IMR-90 (cell line): ENCODE data around the gene SLC25A3. TPM values are rescaled to one million over a fixed set of nuclear protein-coding genes. Genes with fewer than 3 reads are reported as not detected.

Experiments
- ATAC-seq: fragments of 200-7000 bp; cut with Tn5 transposase; 2 replicates; pipeline ENCODE4 v1.9.1; 2020; ENCODE audit warnings: low read depth, mild to moderate bottlenecking, moderate library complexity
- BruUV-seq: library from RNA; stranded (reverse); fragments of 400-500 nt; replicated peaks from 2 replicates; lab custom pipeline; 2021; lab: Mats Ljungman, UMichigan
- CTCF ChIA-PET: fragments of 300-600 bp; formaldehyde crosslinking; extraction: SDS; loops from one replicate; lab custom pipeline; 2021; ENCODE audit warnings: antibody characterized with exemption; lab: Yijun Ruan, JAX
- POLR2A ChIA-PET: fragments of 300-600 bp; sonication (Branson Sonifier 250); formaldehyde crosslinking; loops from one replicate; lab custom pipeline; 2022; ENCODE audit warnings: antibody characterized with exemption; ENCODE audit not compliant: unreplicated experiment; lab: Charles Lee
- DNase-seq: peaks from one replicate; pipeline ENCODE4 v3.0.0; 2013
- H2AFZ ChIP-seq: replicated peaks from 2 replicates; pipeline ENCODE3; 2013; ENCODE audit warnings: low read length, mild to moderate bottlenecking; ENCODE audit not compliant: poor library complexity
- H2AK5ac ChIP-seq: 2 replicates; pipeline ENCODE4 v1.6.1; 2013; ENCODE audit warnings: low read depth, low read length, inconsistent platforms
- H2AK9ac ChIP-seq: replicated peaks from 2 replicates; pipeline ENCODE3; 2013; ENCODE audit warnings: mild to moderate bottlenecking, low read depth, low read length, moderate library complexity; ENCODE audit not compliant: poor library complexity
- H2BK120ac ChIP-seq: 2 replicates; pipeline ENCODE4 v1.6.1; 2013; ENCODE audit warnings: low read depth, low read length, inconsistent platforms
- H2BK15ac ChIP-seq: 3 replicates; pipeline ENCODE4 v1.6.1; 2013; ENCODE audit warnings: low read depth, low read length, inconsistent platforms
- H2BK20ac ChIP-seq: 2 replicates; pipeline ENCODE4 v1.6.1; 2013; ENCODE audit warnings: low read depth, mild to moderate bottlenecking, inconsistent platforms, low read length, moderate library complexity
- H2BK5ac ChIP-seq: 2 replicates; pipeline ENCODE4 v1.6.1; 2013; ENCODE audit warnings: mild to moderate bottlenecking, low read depth, low read length, inconsistent platforms; ENCODE audit not compliant: poor library complexity, severe bottlenecking
- H3K14ac ChIP-seq: replicated peaks from 2 replicates; pipeline ENCODE4 v1.6.1; 2013; ENCODE audit warnings: low read depth, low read length, inconsistent platforms
- H3K18ac ChIP-seq: 2 replicates; pipeline ENCODE4 v1.6.1; 2013; ENCODE audit warnings: low read depth, low read length, control low read depth
- H3K23ac ChIP-seq: 2 replicates; pipeline ENCODE4 v1.6.1; 2013; ENCODE audit warnings: low read depth, low read length, inconsistent platforms
- H3K27ac ChIP-seq: 2 replicates; pipeline ENCODE4 v1.5.1; 2013; ENCODE audit warnings: mild to moderate bottlenecking, control low read depth, low read length; ENCODE audit not compliant: insufficient read depth
- H3K27me3 ChIP-seq: 2 replicates; pipeline ENCODE4 v1.6.1; 2013; ENCODE audit warnings: low read length; ENCODE audit not compliant: control insufficient read depth, insufficient read depth
- H3K36me3 ChIP-seq: 2 replicates; pipeline ENCODE4 v1.6.1; 2013; ENCODE audit warnings: low read length, mixed read lengths; ENCODE audit not compliant: control insufficient read depth, insufficient read depth
- H3K4ac ChIP-seq: 2 replicates; pipeline ENCODE4 v1.6.1; 2013; ENCODE audit warnings: low read depth, low read length, inconsistent platforms
- H3K4me1 ChIP-seq: 2 replicates; pipeline ENCODE4 v1.6.1; 2013; ENCODE audit warnings: low read length, mixed read lengths; ENCODE audit not compliant: control insufficient read depth, insufficient read depth
- H3K4me2 ChIP-seq: 2 replicates; pipeline ENCODE4 v1.6.1; 2013; ENCODE audit warnings: low read depth, mild to moderate bottlenecking, control low read depth, low read length, moderate library complexity
- H3K4me3 ChIP-seq: 2 replicates; pipeline ENCODE4 v1.5.1; 2013; ENCODE audit warnings: low read depth, mild to moderate bottlenecking, control low read depth, low read length, moderate library complexity; ENCODE audit not compliant: insufficient read depth
- H3K56ac ChIP-seq: 2 replicates; pipeline ENCODE4 v1.6.1; 2013; ENCODE audit warnings: low read length, inconsistent platforms; ENCODE audit not compliant: insufficient read depth; ENCODE audit errors: extremely low read depth
- H3K79me1 ChIP-seq, 2 experiments: 2 replicates each; pipeline ENCODE4 v1.6.1; 2013; ENCODE audit warnings: low read length in 2 of 2, inconsistent platforms in 1 of 2, low read depth in 1 of 2
- H3K9ac ChIP-seq: 2 replicates; pipeline ENCODE4 v1.6.1; 2013; ENCODE audit warnings: low read depth, low read length, control low read depth
- H3K9me1 ChIP-seq: 2 replicates; pipeline ENCODE4 v1.6.1; 2013; ENCODE audit warnings: low read length, inconsistent platforms; ENCODE audit not compliant: insufficient read depth
- H3K9me3 ChIP-seq: 2 replicates; pipeline ENCODE4 v1.6.1; 2013; ENCODE audit warnings: low read length; ENCODE audit not compliant: control insufficient read depth, insufficient read depth
- H4K20me1 ChIP-seq: 2 replicates; pipeline ENCODE4 v1.6.1; 2013; ENCODE audit warnings: low read length, inconsistent platforms; ENCODE audit not compliant: insufficient read depth
- H4K5ac ChIP-seq: 2 replicates; pipeline ENCODE4 v1.6.1; 2013; ENCODE audit warnings: mild to moderate bottlenecking, low read depth, low read length, control low read depth
- H4K8ac ChIP-seq, 2 experiments: 2 replicates each; pipeline ENCODE4 v1.6.1; 2013; ENCODE audit warnings: low read depth in 2 of 2, low read length in 2 of 2, control low read depth in 1 of 2, inconsistent platforms in 1 of 2
- H4K91ac ChIP-seq: 2 replicates; pipeline ENCODE4 v1.6.1; 2013; ENCODE audit warnings: low read depth, low read length, inconsistent platforms; ENCODE audit not compliant: insufficient read depth
- CHD1 ChIP-seq: IDR thresholded peaks from 2 replicates; pipeline ENCODE4 v1.6.1; 2012; ENCODE audit warnings: low read depth, low read length, improper control_type of control experiment
- ELK1 ChIP-seq: fragments of 150-350 bp; IDR thresholded peaks from 2 replicates; pipeline ENCODE4 v1.6.1; 2016; ENCODE audit warnings: low read depth, mild to moderate bottlenecking, low read length, moderate library complexity, borderline replicate concordance
- FOS ChIP-seq: fragments of 150-350 bp; IDR thresholded peaks from 2 replicates; pipeline ENCODE4 v1.6.1; 2016; ENCODE audit warnings: low read depth, low read length
- MAZ ChIP-seq: IDR thresholded peaks from 2 replicates; pipeline ENCODE4 v1.6.1; 2012; ENCODE audit warnings: low read depth, mild to moderate bottlenecking, low read length, improper control_type of control experiment, moderate library complexity, borderline replicate concordance
- NFE2L2 ChIP-seq: fragments of 150-350 bp; IDR thresholded peaks from 2 replicates; pipeline ENCODE4 v1.6.1; 2016; ENCODE audit warnings: low read depth, mild to moderate bottlenecking, low read length
- WGBS, 2 experiments: methylation state at CpG; one replicate each; pipeline versions ENCODE4 v1.1.5 to v1.1.7; 2013; ENCODE audit warnings: missing lambda C conversion rate in 2 of 2; ENCODE audit not compliant: insufficient read length in 1 of 2; ENCODE audit errors: extremely low coverage in 2 of 2; 5-methylcytosine and 5-hydroxymethylcytosine counted together
- dilution Hi-C: fragments of 300-500 bp; cut with HindIII; formaldehyde crosslinking; loops from one replicate; pipeline ENCODE4 v1.14.3; 2018; ENCODE audit warnings: low sequenced_read_pairs; ENCODE audit not compliant: unreplicated experiment
- in situ Hi-C: fragments of 300-500 bp; cut with MboI; formaldehyde crosslinking; loops from 3 replicates; pipeline ENCODE4 v1.14.3; 2019; ENCODE audit warnings: low sequenced_read_pairs, inconsistent platforms, mixed read lengths
- intact Hi-C: fragments of 100-400 bp; cut with micrococcal nuclease; formaldehyde crosslinking; loops from 2 replicates; pipeline ENCODE4 v1.10.0; 2022
- polyA plus RNA-seq, 3 experiments: library from polyadenylated mRNA; depleted of rRNA; stranded (reverse); fragments of >200 nt; gene quantifications; 2 replicates each; pipeline ENCODE4 v1.2.3, GENCODE V29; 2012; ENCODE audit warnings: low replicate concordance in 1 of 3
- total RNA-seq: library from RNA; depleted of rRNA; stranded (reverse); fragments of >200 nt; gene quantifications from 2 replicates; pipeline ENCODE4 v1.2.3, GENCODE V29; 2012
- TF ChIP-seq, protein P1 (sequence below): conservative IDR thresholded peaks from 2 replicates; pipeline ENCODE4 v1.5.1; 2012; ENCODE audit warnings: mild to moderate bottlenecking, low read depth, low read length, improper control_type of control experiment

Gene SLC25A3
- total and polyA plus RNA-seq, 2 of the 4 experiments (the other 2 are of a cell fraction), result 657 to 861 TPM

- H3K9me3 ChIP-seq, result no peaks in the 10 kb centered on the region
- no peak overlapping the region for H4K91ac ChIP-seq
- no peaks in the 10 kb centered on the region for H4K20me1 ChIP-seq
- no peak overlapping the region for H2AK9ac ChIP-seq
- H3K4me3 ChIP-seq, result no peak overlapping the region
- H3K9ac ChIP-seq, result no peak overlapping the region
- H3K36me3 ChIP-seq, result peaks cover 6% of the 10 kb centered on the region
- H3K9me1 ChIP-seq, result no peaks in the 10 kb centered on the region
- no peak overlapping the region for H2BK15ac ChIP-seq
- no peak overlapping the region for H3K27ac ChIP-seq
- no peaks in the 10 kb centered on the region for H3K27me3 ChIP-seq
- no peak for ATAC-seq
- H2BK120ac ChIP-seq, result no peak overlapping the region
- H2AK5ac ChIP-seq, result no peak overlapping the region
- no peak overlapping the region for H2BK20ac ChIP-seq
- H3K4me1 ChIP-seq, result no peaks in the 10 kb centered on the region
- BruUV-seq, result no TSS peak
- no peak overlapping the region for H4K8ac ChIP-seq
- in situ Hi-C loops (no loop called here), intact Hi-C loops (no loop called here), dilution Hi-C loops (no loop called here)
- no peak overlapping the region for H2AFZ ChIP-seq
- WGBS, 2 experiments, result no CpG with 5 or more reads among the region's 1 CpG
- no peak overlapping the region for H3K18ac ChIP-seq
- H3K79me1 ChIP-seq, result peaks cover 9 to 14% of the 10 kb centered on the region in 2 experiments; a peak in 3 of 4 replicates
- CTCF ChIA-PET, result interaction anchor here (0.5 kb wide), 1 partner anchor 1060 kb away, joined by 4 read pairs; no protein-coding TSS in a partner anchor
- H4K5ac ChIP-seq, result no peak overlapping the region
- TF ChIP-seq FOS, result no peak
- TF ChIP-seq ELK1, result no peak
- TF ChIP-seq CHD1, result no peak
- TF ChIP-seq, protein P1, sequence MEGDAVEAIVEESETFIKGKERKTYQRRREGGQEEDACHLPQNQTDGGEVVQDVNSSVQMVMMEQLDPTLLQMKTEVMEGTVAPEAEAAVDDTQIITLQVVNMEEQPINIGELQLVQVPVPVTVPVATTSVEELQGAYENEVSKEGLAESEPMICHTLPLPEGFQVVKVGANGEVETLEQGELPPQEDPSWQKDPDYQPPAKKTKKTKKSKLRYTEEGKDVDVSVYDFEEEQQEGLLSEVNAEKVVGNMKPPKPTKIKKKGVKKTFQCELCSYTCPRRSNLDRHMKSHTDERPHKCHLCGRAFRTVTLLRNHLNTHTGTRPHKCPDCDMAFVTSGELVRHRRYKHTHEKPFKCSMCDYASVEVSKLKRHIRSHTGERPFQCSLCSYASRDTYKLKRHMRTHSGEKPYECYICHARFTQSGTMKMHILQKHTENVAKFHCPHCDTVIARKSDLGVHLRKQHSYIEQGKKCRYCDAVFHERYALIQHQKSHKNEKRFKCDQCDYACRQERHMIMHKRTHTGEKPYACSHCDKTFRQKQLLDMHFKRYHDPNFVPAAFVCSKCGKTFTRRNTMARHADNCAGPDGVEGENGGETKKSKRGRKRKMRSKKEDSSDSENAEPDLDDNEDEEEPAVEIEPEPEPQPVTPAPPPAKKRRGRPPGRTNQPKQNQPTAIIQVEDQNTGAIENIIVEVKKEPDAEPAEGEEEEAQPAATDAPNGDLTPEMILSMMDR, result no peak
- TF ChIP-seq MAZ, result no peak
- TF ChIP-seq NFE2L2, result no peak
- POLR2A ChIA-PET, result no interaction called here
- H3K56ac ChIP-seq, result no peak overlapping the region
- no peak overlapping the region for H3K4ac ChIP-seq
- peak; percentile 8 for DNase-seq
- H3K14ac ChIP-seq, result no peak overlapping the region
- no peak overlapping the region for H3K4me2 ChIP-seq
- no peak overlapping the region for H3K23ac ChIP-seq
- H2BK5ac ChIP-seq, result no peak overlapping the region
Observed at GRCh38 chr12:98544751-98545150, 48.7 kb upstream of the SLC25A3 start.
